ENCODE data around the gene OGFOD3. TPM values are rescaled to one million over a fixed set of nuclear protein-coding genes. Genes with fewer than 3 reads are reported as not detected.

OGFOD3 gene
- total and polyA plus RNA-seq, 5 donors = 27.9 to 34.0 (median 28.9) TPM

DNA sequence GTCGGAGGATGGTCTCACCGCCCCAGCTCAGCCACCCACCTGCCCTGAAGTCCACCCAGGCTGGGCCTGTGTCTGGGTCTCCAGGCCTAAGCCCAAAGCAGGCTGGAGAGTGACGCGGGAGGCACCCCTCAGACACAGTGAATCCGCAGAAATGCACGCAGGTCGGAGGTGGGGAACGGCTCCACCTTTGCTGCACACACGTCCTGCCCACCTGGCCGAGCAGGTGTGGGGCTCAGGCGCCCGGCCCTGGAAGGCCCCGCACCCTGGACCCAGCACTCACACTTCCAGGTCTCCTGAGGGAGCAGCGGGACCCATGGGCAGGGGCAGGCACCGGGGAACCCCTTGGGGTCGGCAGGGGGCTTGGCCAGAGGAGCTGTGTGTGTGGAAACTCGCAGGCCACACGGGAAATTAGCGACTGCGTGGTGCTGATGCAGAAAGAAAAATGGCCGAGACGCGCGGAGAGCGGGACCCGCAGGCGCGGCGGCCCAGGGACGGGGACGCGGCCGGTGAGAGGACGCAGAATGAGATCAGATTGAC lies 21.5 kb upstream of the OGFOD3 start:
- intact Hi-C loops (cut with DNase I) = no loop called here
- ATAC-seq = no peak
- Histone ChIP-seq H3K4me1 (ENCODE audit: control insufficient read depth, insufficient read depth, low read length) (no peaks in the 10 kb centered on the region), H3K27ac (ENCODE audit: low read length) (no peak overlapping the region), H3K9me3 (ENCODE audit: control insufficient read depth, low read length) (no peaks in the 10 kb centered on the region), H3K4me3 (ENCODE audit: low read length) (no peak overlapping the region), H3K27me3 (ENCODE audit: control insufficient read depth, insufficient read depth) (no peaks in the 10 kb centered on the region)
- DNase-seq = peak in 2 of 3 donors; percentile 58 to 66
- WGBS = 92% methylated on average over 34 of the region's 34 CpGs

DNA sequence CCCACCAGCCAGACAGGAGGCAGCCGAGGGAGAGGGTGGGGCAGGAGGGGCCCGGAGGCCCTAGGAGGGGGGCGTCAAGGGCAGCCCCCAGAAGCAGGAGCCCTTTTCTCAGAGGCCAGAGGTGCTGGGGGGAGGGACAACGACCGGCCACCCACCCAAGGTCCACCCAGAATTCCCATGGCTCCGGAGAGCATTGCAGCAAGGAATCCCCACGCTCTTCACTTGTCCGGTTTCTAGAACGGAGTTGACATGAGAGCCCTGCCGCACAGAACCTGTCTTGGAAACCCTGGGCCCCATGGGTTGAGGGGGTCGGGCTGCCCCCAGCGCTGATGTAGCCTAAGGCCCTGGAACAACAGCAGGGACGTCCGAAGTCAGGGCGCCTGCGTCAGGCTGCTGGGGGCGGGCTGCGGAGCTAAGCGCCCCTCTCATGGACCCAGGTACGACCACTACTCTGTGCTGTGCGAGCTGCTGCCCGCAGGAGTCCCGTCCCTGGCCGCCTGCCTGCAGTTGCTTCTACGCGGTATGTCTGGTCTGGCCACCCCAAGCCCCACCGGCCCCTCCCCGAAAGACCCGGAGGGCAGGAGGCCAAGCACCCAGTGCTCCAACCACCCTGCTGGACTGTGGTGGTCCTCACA lies 20.9 kb upstream of the OGFOD3 start:
- H3K27me3 ChIP-seq (ENCODE audit: control insufficient read depth, insufficient read depth) = no peaks in the 10 kb centered on the region
- no peak overlapping the region for H3K27ac ChIP-seq (ENCODE audit: low read length)
- H3K4me3 ChIP-seq (ENCODE audit: low read length) = no peak overlapping the region
- H3K4me1 ChIP-seq (ENCODE audit: control insufficient read depth, insufficient read depth, low read length) = no peaks in the 10 kb centered on the region
- intact Hi-C loops (cut with DNase I) = no loop called here
- DNase-seq (peak in 2 of 3 donors; percentile 26 to 47), ATAC-seq (no peak)
- no peaks in the 10 kb centered on the region for H3K9me3 ChIP-seq (ENCODE audit: control insufficient read depth, low read length)
- WGBS = 89% methylated on average over 29 of the region's 29 CpGs

DNA sequence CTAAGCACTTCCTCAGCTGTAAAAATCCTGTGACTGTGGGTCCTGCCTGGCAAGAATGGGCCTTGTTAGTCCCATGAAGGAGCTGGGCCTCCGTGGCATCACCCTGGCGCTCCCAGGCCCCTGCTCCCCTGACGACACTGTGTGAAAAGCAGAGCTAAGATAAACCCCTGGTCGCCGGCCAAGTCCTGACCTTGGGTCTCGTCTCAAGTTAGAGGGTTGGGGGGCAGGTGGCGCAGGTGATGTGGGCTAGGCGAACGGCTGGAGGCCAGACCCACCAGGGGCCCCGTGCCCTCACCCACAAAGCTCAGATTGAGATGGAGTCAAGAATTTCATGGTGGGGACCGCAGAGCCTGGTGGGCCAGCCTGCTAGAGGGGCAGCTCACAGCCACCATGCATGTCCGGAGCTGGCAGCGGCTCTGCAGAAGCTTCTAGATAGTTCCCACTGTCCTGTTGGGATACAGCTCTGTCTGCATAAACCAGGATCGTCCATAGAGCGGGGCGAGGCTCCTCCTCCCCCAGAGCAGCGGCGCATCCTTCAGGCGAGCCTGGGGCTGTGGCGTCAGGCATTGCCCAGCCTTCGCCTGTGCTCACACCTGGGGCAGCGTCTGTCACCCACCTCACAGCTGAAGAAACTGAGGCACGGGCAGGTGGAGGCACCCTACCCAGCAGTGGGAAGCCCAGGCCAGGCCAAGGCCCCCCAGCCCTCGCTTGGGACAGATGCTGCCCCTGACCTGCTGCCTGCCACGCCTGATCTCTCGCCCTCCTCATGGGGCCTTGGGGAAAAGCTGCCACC lies 20.2 kb upstream of the OGFOD3 start:
- Histone ChIP-seq H3K4me1 (ENCODE audit: control insufficient read depth, insufficient read depth, low read length) (no peaks in the 10 kb centered on the region), H3K27me3 (ENCODE audit: control insufficient read depth, insufficient read depth) (no peaks in the 10 kb centered on the region), H3K4me3 (ENCODE audit: low read length) (no peak overlapping the region), H3K27ac (ENCODE audit: low read length) (no peak overlapping the region), H3K9me3 (ENCODE audit: control insufficient read depth, low read length) (no peaks in the 10 kb centered on the region)
- 87% methylated on average over 26 of the region's 26 CpGs for WGBS
- ATAC-seq (no peak), DNase-seq (peak in 2 of 3 donors; percentile 55 to 62)
- intact Hi-C loops (cut with DNase I) = no loop called here

DNA sequence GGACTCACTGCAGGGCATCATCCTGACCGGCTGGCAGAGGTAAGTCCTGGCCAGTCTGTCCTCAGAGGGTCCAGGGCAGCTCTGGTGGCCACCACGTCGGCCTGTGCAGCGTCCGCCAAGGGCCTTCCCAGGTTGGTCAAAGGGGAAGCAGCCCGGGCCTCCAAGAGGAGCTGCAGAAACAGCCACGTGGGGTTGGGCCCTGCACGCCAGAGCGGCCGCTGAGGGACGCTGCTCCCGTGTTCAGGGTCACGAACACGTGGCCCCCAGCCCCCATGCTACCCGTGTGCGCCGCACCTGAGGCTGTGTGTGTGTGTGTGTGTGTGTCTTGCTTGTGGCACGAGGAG lies 18.9 kb upstream of the OGFOD3 start:
- Histone ChIP-seq H3K4me1 (ENCODE audit: control insufficient read depth, insufficient read depth, low read length) (no peaks in the 10 kb centered on the region), H3K9me3 (ENCODE audit: control insufficient read depth, low read length) (no peaks in the 10 kb centered on the region), H3K27me3 (ENCODE audit: control insufficient read depth, insufficient read depth) (no peaks in the 10 kb centered on the region), H3K27ac (ENCODE audit: low read length) (no peak overlapping the region), H3K4me3 (ENCODE audit: low read length) (no peak overlapping the region)
- ATAC-seq (no peak), DNase-seq (no peak)
- 92% methylated on average over 18 of the region's 18 CpGs for WGBS
- intact Hi-C loops (cut with DNase I) = no loop called here

DNA sequence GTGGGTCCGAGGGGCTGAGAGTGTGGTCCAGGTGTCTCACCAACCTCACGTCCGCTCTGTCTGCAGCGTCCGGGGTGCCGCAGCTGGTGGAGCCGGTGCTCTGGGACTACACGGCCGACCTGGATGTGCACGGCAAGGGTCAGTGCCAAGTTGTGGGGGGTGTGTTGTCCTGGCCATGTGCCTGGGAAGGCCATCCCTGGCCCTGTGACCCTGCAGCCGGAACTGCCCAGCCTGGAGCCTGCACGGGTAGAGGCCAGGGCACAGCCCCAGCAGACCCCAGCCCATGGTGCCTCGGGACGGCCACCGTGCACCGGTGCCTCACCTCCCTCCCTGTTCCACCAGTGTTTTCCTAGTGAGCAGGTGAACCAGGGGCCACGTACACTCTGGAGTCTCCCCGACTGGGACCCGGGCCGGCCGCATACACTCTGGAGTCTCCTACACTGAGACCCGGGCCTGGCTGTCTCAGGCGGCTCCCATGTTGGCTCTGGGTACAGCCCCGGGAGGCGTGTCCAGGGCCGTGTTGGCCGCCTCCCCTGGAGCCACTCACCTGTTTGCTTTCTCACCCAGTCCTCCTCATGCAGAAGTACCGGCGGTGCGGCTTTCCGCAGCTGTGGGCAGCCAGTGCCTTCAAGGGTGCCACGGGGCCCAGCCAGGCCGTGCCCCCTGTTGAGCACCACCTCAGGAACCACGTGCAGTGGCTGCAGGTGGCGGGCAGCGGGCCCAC lies 18.4 kb upstream of the OGFOD3 start:
- intact Hi-C loops (cut with DNase I) = no loop called here

DNA sequence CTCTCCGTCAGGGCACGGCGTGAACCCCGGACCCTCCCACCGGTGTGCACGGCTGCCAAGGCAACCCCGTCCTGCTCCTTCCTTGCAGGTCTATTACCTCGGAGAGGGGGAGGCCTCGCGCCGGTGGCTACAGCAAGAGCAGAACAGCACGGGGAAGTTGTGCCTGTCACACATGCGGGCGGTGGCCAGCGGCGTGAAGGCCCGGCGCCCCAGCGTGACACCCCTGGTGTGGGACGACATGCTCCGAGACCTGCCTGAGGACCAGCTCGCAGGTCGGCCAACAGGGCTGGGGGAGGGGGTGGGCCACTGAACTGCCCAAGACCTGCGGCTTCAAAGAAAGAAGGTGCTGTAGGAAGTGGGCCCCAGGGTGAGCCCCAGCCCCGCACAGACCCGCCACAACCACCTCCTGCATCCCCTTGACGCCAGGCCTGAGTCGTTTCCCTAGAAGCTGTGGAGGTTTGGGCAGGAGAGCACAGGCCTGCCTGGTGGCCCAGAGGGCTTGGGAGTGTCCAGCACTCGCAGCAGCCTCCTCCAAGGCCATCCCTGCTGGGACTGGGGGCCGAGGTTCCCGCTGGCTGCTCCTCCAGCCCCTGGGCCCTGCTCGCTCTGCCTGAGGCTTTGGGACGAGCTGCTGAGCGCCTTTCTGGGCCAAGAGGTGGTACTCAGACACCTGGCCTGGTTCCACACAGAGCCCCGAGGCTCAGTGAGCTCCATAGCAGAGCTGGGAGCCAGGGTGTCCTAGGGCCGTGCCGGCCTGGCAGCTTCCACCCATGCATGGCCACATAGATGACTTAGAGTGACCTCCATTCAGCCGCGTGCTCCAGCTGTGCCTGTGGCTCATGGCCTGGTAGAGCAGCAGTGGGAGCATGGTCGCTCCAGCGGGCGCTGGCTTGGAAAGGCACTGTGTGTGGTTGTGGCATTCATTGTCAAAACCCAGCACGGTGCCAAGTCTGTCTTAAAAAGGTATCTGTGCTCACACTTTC lies 17.5 kb upstream of the OGFOD3 start:
- Histone ChIP-seq H3K27me3 (ENCODE audit: control insufficient read depth, insufficient read depth) (no peaks in the 10 kb centered on the region), H3K4me1 (ENCODE audit: control insufficient read depth, insufficient read depth, low read length) (no peaks in the 10 kb centered on the region), H3K4me3 (ENCODE audit: low read length) (no peak overlapping the region), H3K9me3 (ENCODE audit: control insufficient read depth, low read length) (no peaks in the 10 kb centered on the region), H3K27ac (ENCODE audit: low read length) (no peak overlapping the region)
- 89% methylated on average over 43 of the region's 43 CpGs for WGBS
- ATAC-seq = no peak
- intact Hi-C loops (cut with DNase I) = no loop called here
- DNase-seq = peak in 2 of 3 donors; percentile 53 to 61

More for the DNA sequence above, 18.4 kb upstream of the OGFOD3 start:
- no peaks in the 10 kb centered on the region for H3K9me3 ChIP-seq (ENCODE audit: control insufficient read depth, low read length)
- WGBS = 94% methylated on average over 36 of the region's 36 CpGs
- no peak for ATAC-seq
- DNase-seq = peak in 2 of 3 donors; percentile 53 to 63
- H3K27ac ChIP-seq (ENCODE audit: low read length) = no peak overlapping the region
- H3K4me3 ChIP-seq (ENCODE audit: low read length) = no peak overlapping the region
- no peaks in the 10 kb centered on the region for H3K4me1 ChIP-seq (ENCODE audit: control insufficient read depth, insufficient read depth, low read length)
- H3K27me3 ChIP-seq (ENCODE audit: control insufficient read depth, insufficient read depth) = no peaks in the 10 kb centered on the region

DNA sequence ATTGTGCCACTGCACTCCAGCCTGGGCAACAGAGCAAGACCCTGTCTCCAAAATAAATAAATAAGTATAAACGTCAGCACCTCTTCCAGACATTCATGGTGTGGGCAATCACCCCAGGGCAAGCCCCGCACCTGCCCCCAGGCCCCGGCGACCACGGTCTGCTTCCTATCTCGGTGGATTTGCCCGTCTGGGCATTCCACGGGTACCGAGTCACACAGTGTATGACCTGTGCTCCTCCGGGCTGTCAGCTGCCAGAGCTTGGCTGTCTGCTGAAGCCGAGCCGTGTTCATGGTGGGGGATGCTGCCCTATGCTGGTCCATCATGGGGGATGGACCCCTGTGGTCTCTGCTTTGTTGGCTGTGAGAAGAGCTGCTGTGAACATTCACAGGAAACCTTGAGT lies 16.7 kb upstream of the OGFOD3 start:
- Histone ChIP-seq H3K4me3 (ENCODE audit: low read length) (no peak overlapping the region), H3K4me1 (ENCODE audit: control insufficient read depth, insufficient read depth, low read length) (no peaks in the 10 kb centered on the region), H3K27ac (ENCODE audit: low read length) (no peak overlapping the region), H3K27me3 (ENCODE audit: control insufficient read depth, insufficient read depth) (no peaks in the 10 kb centered on the region), H3K9me3 (ENCODE audit: control insufficient read depth, low read length) (no peaks in the 10 kb centered on the region)
- WGBS = 88% methylated on average over 12 of the region's 12 CpGs
- intact Hi-C loops (cut with DNase I) = no loop called here
- peak in 1 of 3 donors; percentile 28 for DNase-seq
- no peak for ATAC-seq

DNA sequence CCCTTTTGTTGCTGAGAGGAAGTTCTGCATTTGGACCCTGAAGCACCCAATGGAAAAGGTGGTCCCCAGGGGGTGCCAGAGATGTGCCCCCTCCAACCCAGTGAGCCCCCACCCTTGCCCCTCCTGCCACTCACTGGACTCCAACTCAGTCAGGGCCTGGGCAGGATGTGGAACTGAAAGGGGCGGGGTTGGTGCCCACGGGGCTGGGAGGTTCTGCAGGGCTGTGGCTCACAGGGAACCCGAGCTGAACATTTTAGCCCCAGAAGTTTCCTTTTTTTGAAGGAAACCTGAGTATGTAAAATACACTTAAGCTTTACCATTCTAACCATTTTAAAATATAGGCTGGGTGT lies 15.8 kb upstream of the OGFOD3 start:
- H3K4me3 ChIP-seq (ENCODE audit: low read length) = no peak overlapping the region
- intact Hi-C loops (cut with DNase I) = no loop called here
- no peaks in the 10 kb centered on the region for H3K27me3 ChIP-seq (ENCODE audit: control insufficient read depth, insufficient read depth)
- ATAC-seq = no peak
- no peaks in the 10 kb centered on the region for H3K9me3 ChIP-seq (ENCODE audit: control insufficient read depth, low read length)
- H3K27ac ChIP-seq (ENCODE audit: low read length) = no peak overlapping the region
- peak in 2 of 3 donors; percentile 57 to 64 for DNase-seq
- no peaks in the 10 kb centered on the region for H3K4me1 ChIP-seq (ENCODE audit: control insufficient read depth, insufficient read depth, low read length)
- WGBS = 77% methylated on average over 3 of the region's 3 CpGs

DNA sequence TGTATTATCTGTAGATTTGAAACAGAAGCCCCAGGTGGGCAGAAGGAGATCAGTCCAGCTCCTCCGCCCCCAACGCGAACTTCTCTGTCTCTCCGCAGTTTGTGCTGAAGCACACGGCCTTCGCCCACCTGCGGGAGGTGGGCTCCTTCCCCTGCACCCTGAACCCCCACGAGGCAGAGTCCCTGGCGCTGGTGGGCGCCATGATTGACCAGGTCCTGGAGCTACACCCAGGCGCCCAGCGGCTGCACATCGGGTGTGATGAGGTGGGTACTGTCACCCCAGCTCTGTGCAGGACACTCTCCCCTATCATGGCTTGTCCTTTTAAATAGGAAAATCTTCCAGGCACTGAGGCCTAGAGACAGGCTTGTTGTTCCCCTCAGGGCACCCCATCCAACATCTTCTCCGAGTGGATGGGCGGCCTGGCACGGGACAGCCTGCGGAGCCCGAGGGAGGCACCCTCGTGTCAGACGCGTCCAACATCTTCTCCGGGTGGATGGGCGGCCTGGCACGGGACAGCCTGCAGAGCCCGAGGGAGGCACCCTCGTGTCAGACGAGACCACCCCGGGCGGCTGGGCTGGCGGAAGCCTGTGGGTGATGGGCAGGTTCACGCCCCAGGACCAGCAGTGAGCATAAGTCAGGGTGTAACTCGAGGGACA lies 15.3 kb upstream of the OGFOD3 start:
- DNase-seq (peak in 2 of 3 donors; percentile 32 to 58), ATAC-seq (no peak)
- no peak overlapping the region for H3K27ac ChIP-seq (ENCODE audit: low read length)
- no peak overlapping the region for H3K4me3 ChIP-seq (ENCODE audit: low read length)
- H3K9me3 ChIP-seq (ENCODE audit: control insufficient read depth, low read length) = no peaks in the 10 kb centered on the region
- 91% methylated on average over 32 of the region's 32 CpGs for WGBS
- no peaks in the 10 kb centered on the region for H3K4me1 ChIP-seq (ENCODE audit: control insufficient read depth, insufficient read depth, low read length)
- H3K27me3 ChIP-seq (ENCODE audit: control insufficient read depth, insufficient read depth) = no peaks in the 10 kb centered on the region
- intact Hi-C loops (cut with DNase I) = no loop called here

DNA sequence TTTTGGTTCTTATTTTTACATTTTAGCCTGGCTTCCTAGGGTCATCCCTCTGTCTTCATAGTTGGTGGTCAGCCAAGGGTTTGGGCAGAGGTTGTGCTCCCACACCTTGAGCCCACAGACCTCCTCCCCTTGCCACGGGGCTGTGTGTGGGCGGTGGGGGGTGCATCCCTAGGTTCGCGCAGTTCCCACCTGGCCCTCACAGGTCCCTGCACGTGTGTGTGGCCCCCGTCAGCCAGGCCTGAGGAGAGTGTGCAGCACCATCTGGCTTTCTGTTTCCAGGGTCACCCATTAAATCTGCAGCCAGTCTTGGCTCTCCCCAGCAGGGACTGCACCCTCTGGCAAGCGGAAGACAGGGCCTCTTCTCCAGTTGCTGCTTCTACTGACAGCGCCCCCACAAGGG lies 13.6 kb upstream of the OGFOD3 start:
- no peak for ATAC-seq
- Histone ChIP-seq H3K27me3 (ENCODE audit: control insufficient read depth, insufficient read depth) (no peaks in the 10 kb centered on the region), H3K4me1 (ENCODE audit: control insufficient read depth, insufficient read depth, low read length) (no peaks in the 10 kb centered on the region), H3K27ac (ENCODE audit: low read length) (no peak overlapping the region), H3K4me3 (ENCODE audit: low read length) (no peak overlapping the region), H3K9me3 (ENCODE audit: control insufficient read depth, low read length) (no peaks in the 10 kb centered on the region)
- WGBS = 86% methylated on average over 8 of the region's 8 CpGs
- intact Hi-C loops (cut with DNase I) = no loop called here
- no peak for DNase-seq

Measured in right cardiac atrium (tissue), 5 donors.